Neuronal stem cell (in vitro differentiated cells): Measurements from ENCODE around the gene UCKL1.
A peak's percentile ranks its signal among the peaks of the same experiment; 100 is the strongest.

ENCODE experiments used
- DNase-seq: peaks from one replicate; pipeline ENCODE4 v3.0.0-alpha.2; 2013; ENCODE audit warnings: low spot score
- H2AFZ ChIP-seq: one replicate; pipeline ENCODE4 v1.6.1; 2013; ENCODE audit warnings: mild to moderate bottlenecking, low read length, inconsistent platforms
- H2AK5ac ChIP-seq: 2 replicates; pipeline ENCODE4 v1.6.1; 2013; ENCODE audit warnings: low read depth, mild to moderate bottlenecking, inconsistent platforms, low read length, moderate library complexity, mixed read lengths
- H2BK120ac ChIP-seq: 2 replicates; pipeline ENCODE4 v1.6.1; 2013; ENCODE audit warnings: low read depth, mild to moderate bottlenecking, inconsistent platforms, low read length, moderate library complexity, mixed read lengths
- H2BK12ac ChIP-seq: one replicate; pipeline ENCODE4 v1.6.1; 2013; ENCODE audit warnings: low read length, inconsistent platforms
- H2BK15ac ChIP-seq: 2 replicates; pipeline ENCODE4 v1.6.1; 2013; ENCODE audit warnings: mild to moderate bottlenecking, low read length, inconsistent platforms, mixed read lengths
- H2BK5ac ChIP-seq: one replicate; pipeline ENCODE4 v1.6.1; 2013; ENCODE audit warnings: inconsistent platforms, mild to moderate bottlenecking, low read length, moderate library complexity
- H3K14ac ChIP-seq: one replicate; pipeline ENCODE4 v1.6.1; 2013; ENCODE audit warnings: low read length, inconsistent platforms
- H3K18ac ChIP-seq: 2 replicates; pipeline ENCODE4 v1.6.1; 2013; ENCODE audit warnings: low read length, inconsistent platforms
- H3K23ac ChIP-seq: 2 replicates; pipeline ENCODE4 v1.6.1; 2013; ENCODE audit warnings: low read depth, mild to moderate bottlenecking, mixed read lengths, low read length, inconsistent platforms; ENCODE audit not compliant: poor library complexity
- H3K27ac ChIP-seq: replicated peaks from 3 replicates; pipeline ENCODE4 v1.5.1; 2013; ENCODE audit warnings: low read length, inconsistent platforms
- H3K27me3 ChIP-seq, 3 experiments: 2 replicates each; pipeline ENCODE4 v1.6.1; 2013; ENCODE audit warnings: low read length in 3 of 3, mild to moderate bottlenecking in 2 of 3, inconsistent platforms in 1 of 3, low read depth in 1 of 3, mixed read lengths in 1 of 3, moderate library complexity in 1 of 3; ENCODE audit not compliant: control insufficient read depth in 3 of 3, insufficient read depth in 3 of 3
- H3K36me3 ChIP-seq, 2 donors: replicated peaks in 1 of 2; 2 replicates each; pipeline ENCODE4 v1.6.1; 2013; ENCODE audit warnings: low read length in 2 of 2; ENCODE audit not compliant: control insufficient read depth in 2 of 2, insufficient read depth in 2 of 2
- H3K4ac ChIP-seq: 2 replicates; pipeline ENCODE4 v1.6.1; 2013; ENCODE audit warnings: inconsistent platforms, mild to moderate bottlenecking, low read length, moderate library complexity
- H3K4me1 ChIP-seq, 2 donors: 1 replicate in 1 of 2; 2 replicates in 1 of 2; pipeline ENCODE4 v1.6.1; 2013; ENCODE audit warnings: low read length in 2 of 2, low read depth in 1 of 2; ENCODE audit not compliant: control insufficient read depth in 2 of 2, insufficient read depth in 1 of 2
- H3K4me2 ChIP-seq: one replicate; pipeline ENCODE4 v1.6.1; 2013; ENCODE audit warnings: mild to moderate bottlenecking, low read length, inconsistent platforms; ENCODE audit not compliant: insufficient read depth, poor library complexity, severe bottlenecking
- H3K4me3 ChIP-seq, 2 donors: 2 replicates each; pipeline ENCODE4 v1.5.1; 2013; ENCODE audit warnings: low read length in 2 of 2, mild to moderate bottlenecking in 2 of 2, inconsistent platforms in 1 of 2, moderate library complexity in 1 of 2
- H3K79me1 ChIP-seq: one replicate; pipeline ENCODE4 v1.6.1; 2013; ENCODE audit warnings: low read depth, mild to moderate bottlenecking, inconsistent platforms, low read length, moderate library complexity
- H3K9ac ChIP-seq: one replicate; pipeline ENCODE4 v1.6.1; 2013; ENCODE audit warnings: mild to moderate bottlenecking, low read depth, low read length, inconsistent platforms; ENCODE audit not compliant: poor library complexity
- H3K9me3 ChIP-seq, 2 donors: replicated peaks in 1 of 2; 2 replicates each; pipeline versions ENCODE3 to v1.6.1; 2013; ENCODE audit warnings: low read length in 2 of 2, mild to moderate bottlenecking in 2 of 2, inconsistent platforms in 1 of 2, low read depth in 1 of 2, mixed read lengths in 1 of 2, moderate library complexity in 1 of 2; ENCODE audit not compliant: control insufficient read depth in 2 of 2, insufficient read depth in 1 of 2
- H4K8ac ChIP-seq: one replicate; pipeline ENCODE4 v1.6.1; 2013; ENCODE audit warnings: low read depth, mild to moderate bottlenecking, inconsistent platforms, low read length, moderate library complexity
- H4K91ac ChIP-seq: one replicate; pipeline ENCODE4 v1.6.1; 2013; ENCODE audit warnings: low read length, low read depth, mild to moderate bottlenecking, inconsistent platforms; ENCODE audit not compliant: poor library complexity
- WGBS, 2 donors: extraction: QIAGEN DNeasy Blood & Tissue Kit; methylation state at CpG; one replicate each; pipeline ENCODE4 v1.1.7; 2013; ENCODE audit warnings: missing lambda C conversion rate in 2 of 2, mixed read lengths in 1 of 2; ENCODE audit not compliant: insufficient read length in 2 of 2, insufficient replicate concordance in 1 of 2; ENCODE audit errors: extremely low coverage in 2 of 2; 5-methylcytosine and 5-hydroxymethylcytosine counted together

UCKL1 gene

DNA sequence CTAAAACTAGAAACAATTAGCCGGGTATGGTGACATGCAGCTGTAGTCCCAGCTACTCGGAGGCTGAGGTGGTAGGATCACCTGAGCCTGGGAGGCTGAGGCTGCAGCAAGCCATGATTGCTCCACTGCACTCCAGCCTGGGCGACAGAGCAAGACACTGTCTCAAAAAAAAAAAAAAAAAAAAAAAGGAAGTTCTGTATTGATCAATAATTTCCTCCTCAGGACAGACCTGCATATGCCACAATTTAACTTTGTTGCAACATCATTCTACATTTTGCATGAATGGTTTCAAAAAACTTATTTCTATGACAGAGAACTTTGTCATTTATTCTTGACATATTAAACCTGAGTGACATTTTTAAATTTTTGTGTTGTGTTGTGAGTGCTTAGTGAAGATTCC lies 55.8 kb downstream of the UCKL1 start:
- H2BK120ac ChIP-seq: no peak overlapping the region
- H3K36me3 ChIP-seq: peaks cover 8 to 21% of the 10 kb centered on the region in 2 donors
- H3K9me3 ChIP-seq: no peaks in the 10 kb centered on the region
- peaks cover 6 to 7% of the 10 kb centered on the region in 2 donors for H3K4me1 ChIP-seq
- no peak overlapping the region for H3K14ac ChIP-seq
- H4K91ac ChIP-seq: no peak overlapping the region
- no peak overlapping the region for H3K4me3 ChIP-seq
- no peak overlapping the region for H2BK12ac ChIP-seq
- no peak overlapping the region for H2AFZ ChIP-seq
- no peak overlapping the region for H2BK15ac ChIP-seq
- no CpG with 5 or more reads among the region's 3 CpGs for WGBS, 2 donors
- no peak overlapping the region for H3K4me2 ChIP-seq
- peaks cover 17% of the 10 kb centered on the region for H3K79me1 ChIP-seq
- no peak overlapping the region for H2AK5ac ChIP-seq
- no peak overlapping the region for H3K9ac ChIP-seq
- DNase-seq: no peak
- H4K8ac ChIP-seq: no peak overlapping the region
- H3K4ac ChIP-seq: no peak overlapping the region
- no peak overlapping the region for H3K27ac ChIP-seq
- no peak overlapping the region for H2BK5ac ChIP-seq
- no peaks in the 10 kb centered on the region for H3K27me3 ChIP-seq
- no peak overlapping the region for H3K18ac ChIP-seq
- no peak overlapping the region for H3K23ac ChIP-seq

- no peak overlapping the region for H3K14ac ChIP-seq
- no peak overlapping the region for H4K91ac ChIP-seq
- peaks cover 8 to 18% of the 10 kb centered on the region in 2 donors for H3K36me3 ChIP-seq
- no peak overlapping the region for H2BK15ac ChIP-seq
- H3K27ac ChIP-seq: no peak overlapping the region
- no peak overlapping the region for H3K4ac ChIP-seq
- no peak overlapping the region for H3K18ac ChIP-seq
- H3K9ac ChIP-seq: peak overlapping the region; percentile 30
- peaks cover 9 to 12% of the 10 kb centered on the region in 2 donors for H3K4me1 ChIP-seq
- no peaks in the 10 kb centered on the region for H3K9me3 ChIP-seq
- H4K8ac ChIP-seq: no peak overlapping the region
- no peak overlapping the region for H2BK5ac ChIP-seq
- H3K79me1 ChIP-seq: peaks cover 14% of the 10 kb centered on the region
- no peak overlapping the region for H2BK120ac ChIP-seq
- H2AK5ac ChIP-seq: no peak overlapping the region
- no peaks in the 10 kb centered on the region for H3K27me3 ChIP-seq
- WGBS, 2 donors: no CpG with 5 or more reads among the region's 10 CpGs
- H2AFZ ChIP-seq: no peak overlapping the region
- H3K23ac ChIP-seq: no peak overlapping the region
- H3K4me2 ChIP-seq: no peak overlapping the region
- no peak for DNase-seq
- no peak overlapping the region for H3K4me3 ChIP-seq
- no peak overlapping the region for H2BK12ac ChIP-seq
Measured at GRCh38 chr20:63898882-63899558, 57.2 kb downstream of the UCKL1 start.

GRCh38 chr20:63897978-63898561 lies 58.1 kb downstream of the UCKL1 start:
- Histone ChIP-seq H3K4me2 (no peak overlapping the region), H2BK5ac (no peak overlapping the region), H3K23ac (no peak overlapping the region), H2AFZ (no peak overlapping the region), H3K4me3 (no peak overlapping the region), H2BK120ac (no peak overlapping the region), H3K4ac (no peak overlapping the region), H3K14ac (no peak overlapping the region), H2AK5ac (no peak overlapping the region), H3K79me1 (peaks cover 10% of the 10 kb centered on the region), H3K18ac (no peak overlapping the region), H3K27ac (no peak overlapping the region), H3K36me3 (peaks cover 8 to 16% of the 10 kb centered on the region in 2 donors), H3K27me3 (no peaks in the 10 kb centered on the region), H4K91ac (no peak overlapping the region), H2BK15ac (no peak overlapping the region), H3K4me1 (peaks cover 9 to 12% of the 10 kb centered on the region in 2 donors), H3K9me3 (no peaks in the 10 kb centered on the region), H2BK12ac (no peak overlapping the region), H3K9ac (no peak overlapping the region), H4K8ac (no peak overlapping the region)
- WGBS, 2 donors: no CpG with 5 or more reads among the region's 6 CpGs
- no peak for DNase-seq

GRCh38 chr20:63896264-63897105 lies 59.7 kb downstream of the UCKL1 start:
- no peak overlapping the region for H2BK15ac ChIP-seq
- DNase-seq: no peak
- peak overlapping the region in 1 of 2 donors; percentile 53 for H3K4me3 ChIP-seq
- H3K9ac ChIP-seq: no peak overlapping the region
- H2AFZ ChIP-seq: no peak overlapping the region
- no peaks in the 10 kb centered on the region for H3K27me3 ChIP-seq
- no peaks in the 10 kb centered on the region for H3K9me3 ChIP-seq
- no peak overlapping the region for H3K23ac ChIP-seq
- no peak overlapping the region for H4K91ac ChIP-seq
- no peak overlapping the region for H2BK5ac ChIP-seq
- H3K4me1 ChIP-seq: peaks cover 9 to 12% of the 10 kb centered on the region in 2 donors
- peaks cover 10% of the 10 kb centered on the region for H3K79me1 ChIP-seq
- H3K14ac ChIP-seq: no peak overlapping the region
- H4K8ac ChIP-seq: no peak overlapping the region
- peaks cover 8 to 21% of the 10 kb centered on the region in 2 donors for H3K36me3 ChIP-seq
- H3K18ac ChIP-seq: no peak overlapping the region
- H3K4ac ChIP-seq: no peak overlapping the region
- H2BK120ac ChIP-seq: no peak overlapping the region
- no peak overlapping the region for H3K27ac ChIP-seq
- H2AK5ac ChIP-seq: no peak overlapping the region
- no CpG with 5 or more reads among the region's 18 CpGs for WGBS, 2 donors
- peak overlapping the region; percentile 52 for H3K4me2 ChIP-seq
- H2BK12ac ChIP-seq: no peak overlapping the region
